ENCODE measurements around the gene MRPL20.
"Not testable (repeated sequence)": the region's sequence is repeated elsewhere in the genome, so short reads cannot be mapped to it uniquely, and the experiment has no call there.

DNA sequence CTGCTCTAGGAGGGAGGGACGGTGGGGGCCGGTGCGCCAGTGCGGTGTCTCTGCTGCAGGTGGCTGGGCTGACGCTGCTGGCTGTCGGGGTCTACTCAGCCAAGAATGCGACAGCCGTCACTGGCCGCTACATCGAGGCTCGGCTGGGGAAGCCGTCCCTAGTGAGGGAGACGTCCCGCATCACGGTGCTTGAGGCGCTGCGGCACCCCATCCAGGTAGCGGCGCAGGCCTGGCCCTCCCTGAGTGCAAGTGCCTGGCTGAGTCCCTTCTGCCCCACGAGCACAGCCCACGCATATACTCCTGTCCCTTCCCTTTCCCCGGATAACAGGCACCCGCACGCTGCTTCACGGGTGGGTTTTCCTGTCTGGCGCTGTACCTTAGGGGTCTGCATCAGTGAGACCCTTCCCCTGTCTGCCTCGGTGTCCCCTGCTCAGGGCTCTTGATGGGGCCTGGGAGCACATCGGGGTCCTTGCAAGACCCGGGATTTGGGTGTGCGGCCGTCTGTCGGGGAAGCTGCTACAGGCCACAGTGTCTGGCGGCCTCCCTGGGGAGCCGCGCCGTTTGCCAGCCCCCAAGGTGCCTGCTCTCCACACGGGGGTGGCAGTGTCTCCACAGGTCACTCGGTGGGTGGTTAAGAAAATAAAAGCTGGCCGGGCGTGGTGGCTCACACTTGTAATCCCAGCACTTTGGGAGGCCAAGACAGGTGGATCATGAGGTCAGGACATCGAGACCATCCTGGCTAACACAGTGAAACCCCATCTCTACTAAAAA lies 47.4 kb upstream of the MRPL20 start:
- TF ChIP-seq, protein P1, sequence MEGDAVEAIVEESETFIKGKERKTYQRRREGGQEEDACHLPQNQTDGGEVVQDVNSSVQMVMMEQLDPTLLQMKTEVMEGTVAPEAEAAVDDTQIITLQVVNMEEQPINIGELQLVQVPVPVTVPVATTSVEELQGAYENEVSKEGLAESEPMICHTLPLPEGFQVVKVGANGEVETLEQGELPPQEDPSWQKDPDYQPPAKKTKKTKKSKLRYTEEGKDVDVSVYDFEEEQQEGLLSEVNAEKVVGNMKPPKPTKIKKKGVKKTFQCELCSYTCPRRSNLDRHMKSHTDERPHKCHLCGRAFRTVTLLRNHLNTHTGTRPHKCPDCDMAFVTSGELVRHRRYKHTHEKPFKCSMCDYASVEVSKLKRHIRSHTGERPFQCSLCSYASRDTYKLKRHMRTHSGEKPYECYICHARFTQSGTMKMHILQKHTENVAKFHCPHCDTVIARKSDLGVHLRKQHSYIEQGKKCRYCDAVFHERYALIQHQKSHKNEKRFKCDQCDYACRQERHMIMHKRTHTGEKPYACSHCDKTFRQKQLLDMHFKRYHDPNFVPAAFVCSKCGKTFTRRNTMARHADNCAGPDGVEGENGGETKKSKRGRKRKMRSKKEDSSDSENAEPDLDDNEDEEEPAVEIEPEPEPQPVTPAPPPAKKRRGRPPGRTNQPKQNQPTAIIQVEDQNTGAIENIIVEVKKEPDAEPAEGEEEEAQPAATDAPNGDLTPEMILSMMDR (IDR thresholded peaks at IDR 0.05 in 8 of 11, conservative IDR thresholded peaks at IDR 0.05 in 3 of 11): not testable (repeated sequence)
- not testable (repeated sequence) for TF ChIP-seq POLR2A, POLR2AphosphoS5 (IDR thresholded peaks at IDR 0.05)

All from spleen (tissue), 7 donors.